Hepatocyte (in vitro differentiated cells): ENCODE measurements around the gene ATP1A2.

Experiments used
- EZH2 ChIP-seq: fragments of 200-600 bp; sonication (generic); IDR thresholded peaks from 2 replicates; pipeline ENCODE4 v1.6.1; 2016; ENCODE audit warnings: antibody characterized with exemption, mild to moderate bottlenecking, borderline replicate concordance
- EZH2phosphoT487 ChIP-seq: fragments of 200-600 bp; sonication (generic); IDR thresholded peaks from one replicate; pipeline ENCODE4 v1.6.1; 2018; ENCODE audit warnings: antibody characterized with exemption, mild to moderate bottlenecking, low read depth, moderate library complexity; ENCODE audit not compliant: unreplicated experiment, severe bottlenecking
- TF ChIP-seq, protein P1 (sequence below): fragments of 200-600 bp; sonication (generic); IDR thresholded peaks from 2 replicates; pipeline ENCODE4 v1.5.1; 2016; ENCODE audit warnings: antibody characterized with exemption, mild to moderate bottlenecking; ENCODE audit not compliant: poor library complexity

DNA sequence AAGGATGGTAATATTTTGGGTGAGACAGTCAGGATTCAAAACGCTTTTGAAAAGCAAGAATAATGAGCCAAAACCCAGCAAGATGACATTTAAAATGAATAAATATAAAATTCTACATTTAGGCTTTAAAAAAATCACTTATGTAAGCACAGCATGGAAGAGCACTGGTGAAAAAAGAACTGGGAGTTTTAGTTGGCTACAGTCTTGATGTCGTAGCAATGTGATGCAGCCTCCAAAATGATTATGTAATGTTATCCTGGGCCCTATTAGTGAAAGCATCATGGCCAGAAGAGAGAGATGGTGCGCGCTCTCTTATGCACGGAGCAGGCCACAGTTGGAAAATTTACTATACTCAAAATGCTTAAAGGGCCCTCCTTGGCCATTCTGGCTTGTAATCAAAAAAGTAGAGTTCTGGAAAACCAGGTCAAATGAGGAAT, 29.1 kb upstream of the ATP1A2 start:
- TF ChIP-seq, protein P1, sequence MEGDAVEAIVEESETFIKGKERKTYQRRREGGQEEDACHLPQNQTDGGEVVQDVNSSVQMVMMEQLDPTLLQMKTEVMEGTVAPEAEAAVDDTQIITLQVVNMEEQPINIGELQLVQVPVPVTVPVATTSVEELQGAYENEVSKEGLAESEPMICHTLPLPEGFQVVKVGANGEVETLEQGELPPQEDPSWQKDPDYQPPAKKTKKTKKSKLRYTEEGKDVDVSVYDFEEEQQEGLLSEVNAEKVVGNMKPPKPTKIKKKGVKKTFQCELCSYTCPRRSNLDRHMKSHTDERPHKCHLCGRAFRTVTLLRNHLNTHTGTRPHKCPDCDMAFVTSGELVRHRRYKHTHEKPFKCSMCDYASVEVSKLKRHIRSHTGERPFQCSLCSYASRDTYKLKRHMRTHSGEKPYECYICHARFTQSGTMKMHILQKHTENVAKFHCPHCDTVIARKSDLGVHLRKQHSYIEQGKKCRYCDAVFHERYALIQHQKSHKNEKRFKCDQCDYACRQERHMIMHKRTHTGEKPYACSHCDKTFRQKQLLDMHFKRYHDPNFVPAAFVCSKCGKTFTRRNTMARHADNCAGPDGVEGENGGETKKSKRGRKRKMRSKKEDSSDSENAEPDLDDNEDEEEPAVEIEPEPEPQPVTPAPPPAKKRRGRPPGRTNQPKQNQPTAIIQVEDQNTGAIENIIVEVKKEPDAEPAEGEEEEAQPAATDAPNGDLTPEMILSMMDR, result no peak
- TF ChIP-seq EZH2phosphoT487 (no peak), EZH2 (no peak)
